HCT116 (cell line): ENCODE data around the gene OVOL2. TPM values are rescaled to one million over a fixed set of nuclear protein-coding genes. Genes with fewer than 3 reads are reported as not detected.

Experiments
- ATAC-seq: fragments of 200-7000 bp; cut with Tn5 transposase; 2 replicates; pipeline ENCODE4 v1.9.1; 2020; ENCODE audit warnings: mild to moderate bottlenecking, moderate library complexity
- BruUV-seq: library from RNA; stranded (reverse); fragments of 400-500 nt; replicated peaks from 2 replicates; lab custom pipeline; 2021; lab: Mats Ljungman, UMichigan
- CTCF ChIA-PET: fragments of 300-600 bp; sonication (Branson Sonifier 250); formaldehyde crosslinking; loops from one replicate; lab custom pipeline; 2021; ENCODE audit warnings: antibody characterized with exemption; lab: Charles Lee
- POLR2A ChIA-PET: fragments of 300-600, 350-600 bp; sonication (Branson Sonifier 250); formaldehyde crosslinking; loops from one replicate; lab custom pipeline; 2021; ENCODE audit warnings: antibody characterized with exemption; lab: Charles Lee
- RAD21 ChIA-PET, 2 experiments: fragments of 300-600 bp; sonication (Branson Sonifier 250); formaldehyde crosslinking; loops; one replicate each; lab custom pipeline; 2023; ENCODE audit warnings: low total read pairs in 2 of 2; ENCODE audit not compliant: uncharacterized antibody in 2 of 2, unreplicated experiment in 2 of 2, low non-redundant PET in 1 of 2; lab: Charles Lee
- DNase-seq: peaks from one replicate; pipeline ENCODE4 v3.0.0-alpha.2; 2010; ENCODE audit warnings: low read depth, low spot score
- H2AFZ ChIP-seq: fragments of 200-600 bp; shearing (Covaris generic), sonication (generic); 2 replicates; pipeline ENCODE4 v1.6.1; 2017; ENCODE audit warnings: low read depth, mixed run types, mixed read lengths, antibody characterized with exemption, low read length; ENCODE audit not compliant: poor library complexity, severe bottlenecking
- H3K27ac ChIP-seq: 2 replicates; pipeline ENCODE4 v1.5.1; 2012; ENCODE audit warnings: low read depth, low read length
- H3K27me3 ChIP-seq: fragments of 200-600 bp; sonication (generic); 2 replicates; pipeline ENCODE4 v1.6.1; 2016; ENCODE audit warnings: mixed run types, low read length, mixed read lengths; ENCODE audit not compliant: insufficient read depth
- H3K36me3 ChIP-seq, 2 experiments: fragments of 200-500 bp in 1 of 2; fragments of 200-600 bp in 1 of 2; sonication (Bioruptor generic) in 1 of 2; sonication (generic) in 1 of 2; 2 replicates each; pipeline versions ENCODE4 v1.5.1 to v1.6.1; 2014 to 2016; ENCODE audit warnings: low read length in 2 of 2, inconsistent platforms in 1 of 2, mixed read lengths in 1 of 2, mixed run types in 1 of 2; ENCODE audit not compliant: insufficient read depth in 2 of 2, control insufficient read depth in 1 of 2
- H3K4me1 ChIP-seq, 2 experiments: fragments of 200-600 bp in 1 of 2; sonication (generic) in 1 of 2; 2 replicates each; pipeline versions ENCODE4 v1.5.1 to v1.6.1; 2012 to 2017; ENCODE audit warnings: low read length in 2 of 2, inconsistent platforms in 1 of 2, mild to moderate bottlenecking in 1 of 2, mixed read lengths in 1 of 2, mixed run types in 1 of 2, moderate library complexity in 1 of 2; ENCODE audit not compliant: insufficient read depth in 2 of 2, control insufficient read depth in 1 of 2
- H3K4me2 ChIP-seq: fragments of 200-600 bp; sonication (generic); 2 replicates; pipeline ENCODE4 v1.6.1; 2017; ENCODE audit warnings: mixed run types, low read length, mixed read lengths
- H3K4me3 ChIP-seq, 2 experiments: fragments of 200-600 bp in 1 of 2; sonication (generic) in 1 of 2; replicated peaks in 1 of 2; 2 replicates each; pipeline ENCODE4 v1.5.1; 2011 to 2016; ENCODE audit warnings: low read length in 2 of 2, control low read depth in 1 of 2, low read depth in 1 of 2, mild to moderate bottlenecking in 1 of 2, mixed read lengths in 1 of 2, mixed run types in 1 of 2
- H3K79me2 ChIP-seq: fragments of 200-600 bp; sonication (generic); 2 replicates; pipeline ENCODE4 v1.6.1; 2017; ENCODE audit warnings: mild to moderate bottlenecking, mixed run types, low read length, moderate library complexity, mixed read lengths; ENCODE audit not compliant: insufficient read depth
- H3K9ac ChIP-seq: fragments of 200-600 bp; sonication (generic); 2 replicates; pipeline ENCODE4 v1.6.1; 2016; ENCODE audit warnings: low read length, mixed read lengths
- H3K9me2 ChIP-seq: fragments of 200-600 bp; sonication (generic), shearing (Covaris generic); 2 replicates; pipeline ENCODE4 v1.6.1; 2017; ENCODE audit warnings: mixed run types, mild to moderate bottlenecking, moderate library complexity; ENCODE audit not compliant: insufficient read depth
- H3K9me3 ChIP-seq, 2 experiments: fragments of 200-500 bp in 1 of 2; fragments of 200-600 bp in 1 of 2; sonication (Bioruptor generic) in 1 of 2; sonication (generic) in 1 of 2; 2 replicates each; pipeline ENCODE4 v1.6.1; 2014 to 2017; ENCODE audit warnings: low read length in 2 of 2, mixed read lengths in 2 of 2, inconsistent platforms in 1 of 2, low read depth in 1 of 2, mild to moderate bottlenecking in 1 of 2, mixed run types in 1 of 2, moderate library complexity in 1 of 2; ENCODE audit not compliant: control insufficient read depth in 1 of 2, insufficient read depth in 1 of 2
- H4K20me1 ChIP-seq: fragments of 200-600 bp; sonication (generic), shearing (Covaris generic); 2 replicates; pipeline ENCODE4 v1.6.1; 2017; ENCODE audit warnings: mixed run types, mild to moderate bottlenecking, moderate library complexity; ENCODE audit not compliant: insufficient read depth
- CBX3 ChIP-seq: IDR thresholded peaks from 2 replicates; pipeline ENCODE4 v1.6.1; 2012; ENCODE audit warnings: low read depth
- FOSL1 ChIP-seq: IDR thresholded peaks from 2 replicates; pipeline ENCODE4 v1.6.1; 2012; ENCODE audit warnings: low read depth
- POLR2AphosphoS5 ChIP-seq: IDR thresholded peaks from 2 replicates; pipeline ENCODE4 v1.6.1; 2011; ENCODE audit warnings: mild to moderate bottlenecking, low read depth, low read length, moderate library complexity
- RAD21 ChIP-seq: IDR thresholded peaks from 2 replicates; pipeline ENCODE4 v1.6.1; 2012; ENCODE audit warnings: low read depth, mild to moderate bottlenecking
- SIN3A ChIP-seq: IDR thresholded peaks from 2 replicates; pipeline ENCODE4 v1.6.1; 2012; ENCODE audit warnings: low read depth
- SRF ChIP-seq: IDR thresholded peaks from 2 replicates; pipeline ENCODE4 v1.6.1; 2012; ENCODE audit warnings: low read depth
- ZFX ChIP-seq: fragments of 450-650 bp; IDR thresholded peaks from 2 replicates; pipeline ENCODE4 v1.6.1; 2017
- intact Hi-C: fragments of 100-400 bp; cut with micrococcal nuclease; formaldehyde crosslinking; loops from 2 replicates; pipeline ENCODE4 v1.10.0; 2022
- total RNA-seq: library from RNA; stranded (reverse); gene quantifications from one replicate; pipeline ENCODE4 v1.2.1, GENCODE V29; 2021; ENCODE audit not compliant: unreplicated experiment
- TF ChIP-seq, protein P1 (sequence below), 3 experiments: fragments of 200-600 bp in 1 of 3; sonication (generic) in 1 of 3; IDR thresholded peaks in 2 of 3; conservative IDR thresholded peaks in 1 of 3; 2 replicates each; pipeline ENCODE4 v1.5.1; 2012 to 2017; ENCODE audit warnings: low read depth in 2 of 3, low read length in 2 of 3, antibody characterized with exemption in 1 of 3, borderline replicate concordance in 1 of 3, control low read depth in 1 of 3, mild to moderate bottlenecking in 1 of 3, mixed read lengths in 1 of 3, mixed run types in 1 of 3, moderate library complexity in 1 of 3; ENCODE audit not compliant: insufficient read depth in 1 of 3
- TF ChIP-seq, protein P2 (sequence below): IDR thresholded peaks from 2 replicates; pipeline ENCODE4 v1.6.1; 2012; ENCODE audit warnings: low read depth
- TF ChIP-seq, protein P3 (sequence below): IDR thresholded peaks from 2 replicates; pipeline ENCODE4 v1.6.1; 2012

Gene OVOL2
- total RNA-seq, 1 experiment from 2014 or later: 0.86 TPM

DNA sequence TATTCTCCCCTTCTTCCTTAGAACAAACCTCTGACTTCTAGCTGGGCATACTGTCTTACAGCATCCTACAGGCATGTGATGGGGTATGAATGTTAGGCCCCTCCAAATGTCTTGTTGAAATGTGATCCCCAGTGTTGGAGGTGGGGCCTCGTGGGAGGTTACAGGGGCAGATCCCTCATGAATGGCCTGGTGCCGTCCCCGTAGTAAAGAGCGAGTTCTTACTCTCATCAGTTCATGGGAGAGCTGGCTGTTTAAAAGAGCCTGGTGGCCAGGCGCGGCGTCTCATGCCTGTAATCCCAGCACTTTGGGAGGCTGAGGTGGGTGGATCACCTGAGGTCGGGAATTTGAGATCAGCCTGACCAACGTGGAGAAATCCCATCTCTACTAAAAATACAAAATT is 15.5 kb downstream of the OVOL2 start:
- Histone ChIP-seq H3K4me3 (no peak overlapping the region), H2AFZ (no peak overlapping the region), H3K4me2 (no peak overlapping the region), H4K20me1 (no peaks in the 10 kb centered on the region), H3K27ac (no peak overlapping the region), H3K9me2 (no peaks in the 10 kb centered on the region), H3K27me3 (no peaks in the 10 kb centered on the region), H3K79me2 (no peaks in the 10 kb centered on the region), H3K9me3 (peaks cover 0 to 5% of the 10 kb centered on the region in 2 experiments; a peak in 1 of 4 replicates), H3K36me3 (no peaks in the 10 kb centered on the region), H3K4me1 (no peaks in the 10 kb centered on the region), H3K9ac (no peak overlapping the region)
- RAD21 ChIA-PET: no interaction called here
- CTCF ChIA-PET: no interaction called here
- POLR2A ChIA-PET: no interaction called here
- no TSS peak for BruUV-seq
- intact Hi-C loops: no loop called here
- no peak for TF ChIP-seq SIN3A
- TF ChIP-seq, protein P1, sequence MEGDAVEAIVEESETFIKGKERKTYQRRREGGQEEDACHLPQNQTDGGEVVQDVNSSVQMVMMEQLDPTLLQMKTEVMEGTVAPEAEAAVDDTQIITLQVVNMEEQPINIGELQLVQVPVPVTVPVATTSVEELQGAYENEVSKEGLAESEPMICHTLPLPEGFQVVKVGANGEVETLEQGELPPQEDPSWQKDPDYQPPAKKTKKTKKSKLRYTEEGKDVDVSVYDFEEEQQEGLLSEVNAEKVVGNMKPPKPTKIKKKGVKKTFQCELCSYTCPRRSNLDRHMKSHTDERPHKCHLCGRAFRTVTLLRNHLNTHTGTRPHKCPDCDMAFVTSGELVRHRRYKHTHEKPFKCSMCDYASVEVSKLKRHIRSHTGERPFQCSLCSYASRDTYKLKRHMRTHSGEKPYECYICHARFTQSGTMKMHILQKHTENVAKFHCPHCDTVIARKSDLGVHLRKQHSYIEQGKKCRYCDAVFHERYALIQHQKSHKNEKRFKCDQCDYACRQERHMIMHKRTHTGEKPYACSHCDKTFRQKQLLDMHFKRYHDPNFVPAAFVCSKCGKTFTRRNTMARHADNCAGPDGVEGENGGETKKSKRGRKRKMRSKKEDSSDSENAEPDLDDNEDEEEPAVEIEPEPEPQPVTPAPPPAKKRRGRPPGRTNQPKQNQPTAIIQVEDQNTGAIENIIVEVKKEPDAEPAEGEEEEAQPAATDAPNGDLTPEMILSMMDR (IDR thresholded peaks at IDR 0.05 in 2 of 3, conservative IDR thresholded peaks at IDR 0.05 in 1 of 3; ENCODE audit: borderline replicate concordance in 1 of 3, insufficient read depth in 1 of 3, low read depth in 2 of 3, low read length in 2 of 3): no peak
- no peak for TF ChIP-seq FOSL1
- TF ChIP-seq CBX3: no peak
- TF ChIP-seq, protein P2, sequence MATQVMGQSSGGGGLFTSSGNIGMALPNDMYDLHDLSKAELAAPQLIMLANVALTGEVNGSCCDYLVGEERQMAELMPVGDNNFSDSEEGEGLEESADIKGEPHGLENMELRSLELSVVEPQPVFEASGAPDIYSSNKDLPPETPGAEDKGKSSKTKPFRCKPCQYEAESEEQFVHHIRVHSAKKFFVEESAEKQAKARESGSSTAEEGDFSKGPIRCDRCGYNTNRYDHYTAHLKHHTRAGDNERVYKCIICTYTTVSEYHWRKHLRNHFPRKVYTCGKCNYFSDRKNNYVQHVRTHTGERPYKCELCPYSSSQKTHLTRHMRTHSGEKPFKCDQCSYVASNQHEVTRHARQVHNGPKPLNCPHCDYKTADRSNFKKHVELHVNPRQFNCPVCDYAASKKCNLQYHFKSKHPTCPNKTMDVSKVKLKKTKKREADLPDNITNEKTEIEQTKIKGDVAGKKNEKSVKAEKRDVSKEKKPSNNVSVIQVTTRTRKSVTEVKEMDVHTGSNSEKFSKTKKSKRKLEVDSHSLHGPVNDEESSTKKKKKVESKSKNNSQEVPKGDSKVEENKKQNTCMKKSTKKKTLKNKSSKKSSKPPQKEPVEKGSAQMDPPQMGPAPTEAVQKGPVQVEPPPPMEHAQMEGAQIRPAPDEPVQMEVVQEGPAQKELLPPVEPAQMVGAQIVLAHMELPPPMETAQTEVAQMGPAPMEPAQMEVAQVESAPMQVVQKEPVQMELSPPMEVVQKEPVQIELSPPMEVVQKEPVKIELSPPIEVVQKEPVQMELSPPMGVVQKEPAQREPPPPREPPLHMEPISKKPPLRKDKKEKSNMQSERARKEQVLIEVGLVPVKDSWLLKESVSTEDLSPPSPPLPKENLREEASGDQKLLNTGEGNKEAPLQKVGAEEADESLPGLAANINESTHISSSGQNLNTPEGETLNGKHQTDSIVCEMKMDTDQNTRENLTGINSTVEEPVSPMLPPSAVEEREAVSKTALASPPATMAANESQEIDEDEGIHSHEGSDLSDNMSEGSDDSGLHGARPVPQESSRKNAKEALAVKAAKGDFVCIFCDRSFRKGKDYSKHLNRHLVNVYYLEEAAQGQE: no peak
- TF ChIP-seq, protein P3, sequence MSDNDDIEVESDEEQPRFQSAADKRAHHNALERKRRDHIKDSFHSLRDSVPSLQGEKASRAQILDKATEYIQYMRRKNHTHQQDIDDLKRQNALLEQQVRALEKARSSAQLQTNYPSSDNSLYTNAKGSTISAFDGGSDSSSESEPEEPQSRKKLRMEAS: no peak
- TF ChIP-seq RAD21: no peak
- no peak for TF ChIP-seq ZFX
- no peak for TF ChIP-seq SRF
- no peak for TF ChIP-seq POLR2AphosphoS5
- ATAC-seq (no peak), DNase-seq (no peak)
